Measurements from ENCODE around the gene XAF1.
"Not testable (repeated sequence)": the region's sequence is repeated elsewhere in the genome, so short reads cannot be mapped to it uniquely, and the experiment has no call there.

The XAF1 gene

GRCh38 chr17:6800422-6801027 lies 44.7 kb downstream of the XAF1 start:
- DNase-seq (ENCODE audit: low spot score) = no peak

- DNase-seq (ENCODE audit: low spot score) = no peak
These were observed 55.7 kb downstream of the XAF1 start for GRCh38 chr17:6811510-6811909.

GRCh38 chr17:6812295-6812694 lies 56.4 kb downstream of the XAF1 start:
- no peak for DNase-seq (ENCODE audit: low spot score)

GRCh38 chr17:6815775-6816174 lies 59.9 kb downstream of the XAF1 start:
- DNase-seq (ENCODE audit: low spot score) = no peak

- DNase-seq (ENCODE audit: low spot score) = not testable (repeated sequence)
These were observed 60.5 kb downstream of the XAF1 start for GRCh38 chr17:6816368-6816767.

GRCh38 chr17:6818938-6819337 lies 63.1 kb downstream of the XAF1 start:
- no peak for DNase-seq (ENCODE audit: low spot score)

- no peak for DNase-seq (ENCODE audit: low spot score)
These were observed 67.2 kb downstream of the XAF1 start for GRCh38 chr17:6823011-6823442.

Small RNA genes within 50 kb of the gene (small RNA-seq; reads per million reads assigned to genes)
- 0 reads per million in 2 experiments for gene AC004706.2

Measured in SK-N-DZ (cell line).